Memory B cell (primary cell): ENCODE results near the gene MVB12B.

Source experiments
- ATAC-seq: fragments of 150-1000 bp; cut with Tn5 transposase; 2 replicates; pipeline ENCODE4 v1.10.0; 2021; ENCODE audit warnings: low read depth, mild to moderate bottlenecking, moderate library complexity
- DNase-seq, 2 donors: peaks; one replicate each; pipeline ENCODE4 v3.0.0; 2022; ENCODE audit warnings: low spot score in 2 of 2
- H3K27ac Mint-ChIP-seq: one replicate; pipeline ENCODE4 v1.8.0; 2022; ENCODE audit warnings: mild to moderate bottlenecking, moderate library complexity, mixed read lengths
- H3K27me3 Mint-ChIP-seq: one replicate; pipeline ENCODE4 v1.8.0; 2022; ENCODE audit warnings: mixed read lengths
- H3K36me3 Mint-ChIP-seq: one replicate; pipeline ENCODE4 v1.8.0; 2022; ENCODE audit warnings: mild to moderate bottlenecking, mixed read lengths
- H3K4me1 Mint-ChIP-seq: one replicate; pipeline ENCODE4 v1.8.0; 2022; ENCODE audit warnings: mixed read lengths
- H3K4me3 Mint-ChIP-seq: one replicate; pipeline ENCODE4 v1.8.0; 2022; ENCODE audit warnings: mild to moderate bottlenecking, moderate library complexity, mixed read lengths
- H3K9me3 Mint-ChIP-seq: one replicate; pipeline ENCODE4 v1.8.0; 2022; ENCODE audit warnings: mixed read lengths

The MVB12B gene

DNA sequence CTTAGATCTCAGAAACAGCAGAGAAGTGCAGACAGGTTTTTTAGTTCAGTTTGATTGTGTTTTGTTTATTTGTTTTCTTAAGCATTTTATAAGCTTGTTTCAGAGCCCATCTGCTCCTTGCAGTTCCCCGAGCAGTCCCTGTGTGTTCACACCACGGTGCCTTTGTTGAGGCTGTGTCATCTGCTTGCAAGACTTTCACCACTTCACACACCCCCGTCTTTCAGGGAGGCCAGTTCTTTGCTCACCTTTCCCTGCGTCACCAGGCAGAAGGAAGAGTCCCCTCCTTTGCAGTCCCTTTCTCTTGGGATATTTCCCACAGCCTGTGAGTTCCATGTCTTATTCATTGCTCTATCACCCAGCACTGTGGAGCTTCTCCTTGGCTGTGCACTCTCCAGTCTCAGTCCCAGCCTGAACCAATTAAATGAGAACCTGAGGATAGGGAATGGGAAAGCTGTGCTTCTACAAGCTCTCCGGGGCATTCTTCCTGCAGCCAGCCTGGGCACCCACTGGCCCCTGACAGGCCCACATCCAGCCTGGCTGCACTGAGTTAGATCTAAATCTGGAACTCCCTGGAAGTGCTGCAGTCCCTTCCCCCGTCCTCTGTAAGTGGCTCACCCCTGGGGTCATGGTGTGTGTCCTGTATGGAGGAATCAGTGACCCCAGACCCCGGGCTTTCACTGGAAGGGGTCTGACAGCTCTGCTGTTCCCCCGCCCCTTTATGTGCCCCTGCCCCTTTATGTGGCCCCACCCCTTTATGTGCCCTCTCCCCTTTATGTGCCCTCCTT, 5.5 kb downstream of the MVB12B start:
- H3K9me3 Mint-ChIP-seq = no peaks in the 10 kb centered on the region
- no peak overlapping the region for H3K27ac Mint-ChIP-seq
- H3K27me3 Mint-ChIP-seq = peaks cover 7% of the 10 kb centered on the region
- no peak for DNase-seq
- ATAC-seq = no peak
- H3K4me3 Mint-ChIP-seq = no peak overlapping the region
- H3K4me1 Mint-ChIP-seq = peaks cover 10% of the 10 kb centered on the region
- peaks cover 2% of the 10 kb centered on the region for H3K36me3 Mint-ChIP-seq

GRCh38 chr9:126334721-126335621, 8.3 kb downstream of the MVB12B start:
- Mint-ChIP-seq H3K4me1 (no peaks in the 10 kb centered on the region), H3K4me3 (no peak overlapping the region), H3K27ac (no peak overlapping the region), H3K9me3 (no peaks in the 10 kb centered on the region), H3K27me3 (peaks cover 7% of the 10 kb centered on the region), H3K36me3 (peaks cover 2% of the 10 kb centered on the region)
- DNase-seq = no peak
- ATAC-seq = no peak

DNA sequence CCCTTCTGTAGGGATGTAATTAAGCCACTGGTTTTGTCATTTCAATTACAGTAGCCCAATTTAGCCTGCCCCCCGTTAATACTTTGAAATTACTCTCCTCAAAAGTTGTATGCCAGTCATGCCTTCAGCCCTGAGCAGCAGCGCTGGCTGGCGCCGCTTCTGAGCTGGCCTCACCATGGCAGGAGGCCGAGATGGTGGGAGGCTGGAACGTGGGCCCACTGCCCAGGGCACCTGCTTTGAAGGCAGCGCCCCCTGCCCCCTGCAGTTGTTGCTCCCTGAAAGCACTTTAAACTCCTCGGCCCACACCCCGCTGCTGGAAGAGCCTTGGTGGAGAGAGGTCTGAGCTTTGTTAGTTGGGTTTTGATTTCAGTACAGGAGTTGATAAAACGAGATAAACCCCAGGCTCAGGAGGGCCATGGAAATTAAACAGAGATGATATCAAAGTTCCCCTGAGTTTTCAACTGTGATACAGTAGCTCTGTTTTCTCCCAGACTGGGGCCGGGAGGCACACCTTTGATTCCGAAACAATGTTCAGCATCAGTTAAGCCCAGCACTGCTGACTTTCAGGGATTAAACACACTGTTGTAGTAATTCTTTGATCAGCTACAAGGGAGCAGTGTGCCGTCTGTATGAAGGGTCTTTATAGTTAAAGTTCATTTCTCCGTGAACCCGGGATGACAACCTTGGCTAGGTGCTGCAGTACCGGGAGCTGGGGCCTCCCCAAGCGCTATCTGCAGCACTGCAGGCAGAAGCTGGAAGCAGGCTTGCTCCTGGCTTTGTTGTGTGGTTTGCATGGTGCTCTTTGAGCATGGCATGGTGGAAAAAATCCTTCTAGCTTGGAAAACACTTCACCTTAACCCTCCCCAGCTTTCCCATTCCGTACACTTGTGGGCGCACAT, 9.5 kb downstream of the MVB12B start:
- peaks cover 3% of the 10 kb centered on the region for H3K36me3 Mint-ChIP-seq
- H3K27ac Mint-ChIP-seq = no peak overlapping the region

GRCh38 chr9:126336736-126337325, 10.2 kb downstream of the MVB12B start:
- H3K36me3 Mint-ChIP-seq = peaks cover 5% of the 10 kb centered on the region
- H3K27ac Mint-ChIP-seq = no peak overlapping the region
- no peaks in the 10 kb centered on the region for H3K9me3 Mint-ChIP-seq
- H3K27me3 Mint-ChIP-seq = peaks cover 10% of the 10 kb centered on the region
- no peaks in the 10 kb centered on the region for H3K4me1 Mint-ChIP-seq
- no peak for ATAC-seq
- no peak for DNase-seq
- H3K4me3 Mint-ChIP-seq = no peak overlapping the region

More for the DNA sequence above, 9.5 kb downstream of the MVB12B start:
- Mint-ChIP-seq H3K4me1 (no peaks in the 10 kb centered on the region), H3K9me3 (no peaks in the 10 kb centered on the region), H3K27me3 (peaks cover 9% of the 10 kb centered on the region), H3K4me3 (no peak overlapping the region)
- ATAC-seq = no peak
- no peak for DNase-seq

DNA sequence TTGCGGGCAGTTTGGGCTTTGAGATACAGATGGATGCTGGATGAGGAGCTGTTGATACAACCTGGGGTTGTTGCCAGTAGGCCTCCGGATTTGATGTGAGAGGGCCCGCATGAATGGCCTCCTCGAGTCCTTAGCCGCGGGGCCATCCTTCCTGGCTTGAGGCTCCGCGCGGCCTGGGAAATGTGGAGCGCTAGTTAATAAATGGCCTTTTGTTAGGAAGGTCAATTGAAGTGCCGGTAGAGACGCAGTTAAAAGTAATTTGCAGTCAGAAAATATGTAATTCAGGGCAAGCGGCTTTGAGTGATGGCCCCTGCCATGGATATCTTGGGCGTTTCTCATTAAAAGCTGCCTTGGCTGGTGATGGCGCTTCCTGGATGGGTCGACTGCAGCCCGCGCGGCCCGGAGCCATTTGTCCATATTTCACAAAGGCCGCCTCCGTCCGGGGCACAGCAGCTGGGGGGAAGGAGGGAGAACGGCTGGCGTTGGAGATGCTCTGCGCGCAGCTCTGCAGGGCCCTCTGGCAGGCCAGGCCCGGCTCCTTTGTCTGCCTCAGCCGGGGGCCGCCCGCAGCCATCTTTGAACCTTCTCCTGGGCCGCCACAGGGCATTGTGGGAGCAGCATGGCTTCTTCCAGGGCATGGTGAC, 11.2 kb downstream of the MVB12B start:
- no peaks in the 10 kb centered on the region for H3K4me1 Mint-ChIP-seq

DNA sequence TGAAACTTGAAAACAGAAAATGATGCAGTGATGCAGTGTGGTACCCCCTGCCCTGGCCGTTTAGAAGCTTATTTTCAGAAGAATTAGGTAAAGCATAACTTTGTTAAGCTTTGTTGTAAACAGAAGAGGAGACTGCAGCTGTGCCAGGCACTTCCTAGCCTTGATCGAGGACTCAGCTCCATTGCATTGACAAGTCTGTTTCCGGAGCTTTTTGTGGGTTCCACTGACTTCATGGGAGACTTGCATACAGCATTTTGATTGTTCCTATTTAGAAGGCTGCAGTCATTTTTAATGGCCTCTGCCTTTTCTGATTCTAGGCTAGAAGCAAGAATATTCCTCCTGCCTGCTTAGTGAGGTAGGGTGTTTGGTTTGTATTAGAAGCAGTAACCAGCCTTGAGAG, 12.3 kb downstream of the MVB12B start:
- H3K9me3 Mint-ChIP-seq = no peaks in the 10 kb centered on the region
- DNase-seq (no peak), ATAC-seq (no peak)
- H3K4me3 Mint-ChIP-seq = no peak overlapping the region
- no peaks in the 10 kb centered on the region for H3K4me1 Mint-ChIP-seq
- H3K36me3 Mint-ChIP-seq = peaks cover 6% of the 10 kb centered on the region
- H3K27ac Mint-ChIP-seq = no peak overlapping the region
- peaks cover 4% of the 10 kb centered on the region for H3K27me3 Mint-ChIP-seq

More for the DNA sequence above, 11.2 kb downstream of the MVB12B start:
- DNase-seq = no peak
- Mint-ChIP-seq H3K9me3 (no peaks in the 10 kb centered on the region), H3K4me3 (no peak overlapping the region), H3K27ac (no peak overlapping the region), H3K27me3 (peaks cover 7% of the 10 kb centered on the region), H3K36me3 (peaks cover 4% of the 10 kb centered on the region)
- no peak for ATAC-seq

- H3K4me3 Mint-ChIP-seq = no peak overlapping the region
- peaks cover 12% of the 10 kb centered on the region for H3K27me3 Mint-ChIP-seq
- H3K4me1 Mint-ChIP-seq = peaks cover 3% of the 10 kb centered on the region
- H3K27ac Mint-ChIP-seq = no peak overlapping the region
- no peaks in the 10 kb centered on the region for H3K9me3 Mint-ChIP-seq
- DNase-seq = no peak
- peaks cover 10% of the 10 kb centered on the region for H3K36me3 Mint-ChIP-seq
- no peak for ATAC-seq
Measured at GRCh38 chr9:126341426-126341825, 14.8 kb downstream of the MVB12B start.

DNA sequence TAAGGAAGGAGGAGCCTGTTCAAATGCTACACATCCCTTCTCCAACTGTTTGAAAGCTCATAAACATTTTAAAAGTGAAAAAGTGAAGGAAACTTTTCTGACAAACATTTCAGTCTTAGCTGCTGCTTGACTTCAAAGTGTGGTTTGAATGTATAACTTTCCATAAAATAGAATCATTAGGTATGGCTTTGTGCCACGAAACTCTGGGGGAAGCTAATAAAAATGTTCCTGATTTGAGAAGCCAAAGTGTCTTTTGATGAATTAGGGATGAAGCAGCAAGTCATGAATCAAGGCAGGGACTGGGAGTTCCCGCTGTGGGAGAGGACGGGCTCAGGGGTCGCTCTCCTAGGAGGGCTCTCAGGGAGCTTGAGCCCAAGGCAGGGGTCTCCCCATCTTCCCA, 15.3 kb downstream of the MVB12B start:
- Mint-ChIP-seq H3K27ac (no peak overlapping the region), H3K4me1 (peaks cover 7% of the 10 kb centered on the region), H3K4me3 (no peak overlapping the region), H3K36me3 (peaks cover 10% of the 10 kb centered on the region), H3K27me3 (peaks cover 17% of the 10 kb centered on the region), H3K9me3 (no peaks in the 10 kb centered on the region)
- DNase-seq = no peak
- ATAC-seq = no peak

GRCh38 chr9:126342621-126343031, 16.0 kb downstream of the MVB12B start:
- no peak overlapping the region for H3K4me3 Mint-ChIP-seq
- peaks cover 10% of the 10 kb centered on the region for H3K36me3 Mint-ChIP-seq
- peaks cover 9% of the 10 kb centered on the region for H3K4me1 Mint-ChIP-seq
- peaks cover 17% of the 10 kb centered on the region for H3K27me3 Mint-ChIP-seq
- H3K9me3 Mint-ChIP-seq = no peaks in the 10 kb centered on the region
- ATAC-seq = no peak
- H3K27ac Mint-ChIP-seq = no peak overlapping the region
- no peak for DNase-seq

GRCh38 chr9:126343271-126343700, 16.7 kb downstream of the MVB12B start:
- H3K36me3 Mint-ChIP-seq = peaks cover 10% of the 10 kb centered on the region
- no peak overlapping the region for H3K4me3 Mint-ChIP-seq
- no peak overlapping the region for H3K27ac Mint-ChIP-seq
- peaks cover 17% of the 10 kb centered on the region for H3K27me3 Mint-ChIP-seq
- DNase-seq (no peak), ATAC-seq (no peak)
- H3K9me3 Mint-ChIP-seq = no peaks in the 10 kb centered on the region
- peaks cover 11% of the 10 kb centered on the region for H3K4me1 Mint-ChIP-seq

GRCh38 chr9:126346031-126346430, 19.4 kb downstream of the MVB12B start:
- Mint-ChIP-seq H3K4me1 (peaks cover 18% of the 10 kb centered on the region), H3K27ac (no peak overlapping the region), H3K27me3 (peaks cover 16% of the 10 kb centered on the region), H3K36me3 (peaks cover 13% of the 10 kb centered on the region), H3K9me3 (peaks cover 2% of the 10 kb centered on the region), H3K4me3 (no peak overlapping the region)
- DNase-seq (no peak), ATAC-seq (no peak)

GRCh38 chr9:126347093-126347492, 20.5 kb downstream of the MVB12B start:
- peaks cover 18% of the 10 kb centered on the region for H3K4me1 Mint-ChIP-seq
- H3K27ac Mint-ChIP-seq = no peak overlapping the region
- ATAC-seq (peak; percentile 69), DNase-seq (no peak)
- peaks cover 15% of the 10 kb centered on the region for H3K27me3 Mint-ChIP-seq
- no peak overlapping the region for H3K4me3 Mint-ChIP-seq
- H3K36me3 Mint-ChIP-seq = peaks cover 12% of the 10 kb centered on the region
- peaks cover 4% of the 10 kb centered on the region for H3K9me3 Mint-ChIP-seq
